NCI-H2081 (cell line): ENCODE data around the gene FABP7.

Experiments
- DNase-seq, 2 experiments: peaks; one replicate each; lab custom pipeline; 2025; lab: John Stamatoyannopoulos, UW

The FABP7 gene

GRCh38 chr6:122758927-122759334, 20.6 kb upstream of the FABP7 start:
- no peak for DNase-seq

- no peak for DNase-seq
Observed at GRCh38 chr6:122760330-122760729, 19.2 kb upstream of the FABP7 start.

GRCh38 chr6:122766256-122766655, 13.3 kb upstream of the FABP7 start:
- no peak for DNase-seq

- peak in 1 of 2 experiments; percentile 3 for DNase-seq
Observed at GRCh38 chr6:122770835-122771601, 8.5 kb upstream of the FABP7 start.

GRCh38 chr6:122772724-122773415, 6.6 kb upstream of the FABP7 start:
- DNase-seq = no peak

GRCh38 chr6:122775975-122776374, 3.5 kb upstream of the FABP7 start:
- DNase-seq = no peak

- no peak for DNase-seq
Observed at GRCh38 chr6:122778302-122778701, 1.2 kb upstream of the FABP7 start.

- no peak for DNase-seq
Observed at GRCh38 chr6:122778985-122779661, 393 bp upstream of the FABP7 start.

- DNase-seq = no peak
Observed at GRCh38 chr6:122780114-122780513, 598 bp downstream of the FABP7 start.

GRCh38 chr6:122781716-122782115, 2.2 kb downstream of the FABP7 start:
- DNase-seq = no peak

GRCh38 chr6:122783401-122783800, 3.9 kb downstream of the FABP7 start:
- DNase-seq = no peak

GRCh38 chr6:122785891-122786290, 6.4 kb downstream of the FABP7 start:
- DNase-seq = no peak

- no peak for DNase-seq
Observed at GRCh38 chr6:122787721-122788120, 8.2 kb downstream of the FABP7 start.

GRCh38 chr6:122788208-122788607, 8.7 kb downstream of the FABP7 start:
- DNase-seq = no peak

GRCh38 chr6:122788663-122789181, 9.2 kb downstream of the FABP7 start:
- DNase-seq = no peak

GRCh38 chr6:122789182-122790027, 9.9 kb downstream of the FABP7 start, which contains the start of gene SMPDL3A:
Gene SMPDL3A, plus strand, starts transcription at chr6:122789258. Its CDS starts 89 bp downstream, at chr6:122789347.
- DNase-seq = peak; percentile 58 to 69

GRCh38 chr6:122790028-122790422, 10.5 kb downstream of the FABP7 start:
- DNase-seq = no peak

- peak in 1 of 2 experiments; percentile 2 for DNase-seq
Observed at GRCh38 chr6:122790423-122791309, 11.2 kb downstream of the FABP7 start.

GRCh38 chr6:122791310-122791679, 11.8 kb downstream of the FABP7 start:
- no peak for DNase-seq

- DNase-seq = no peak
Observed at GRCh38 chr6:122792766-122793165, 13.2 kb downstream of the FABP7 start.

- DNase-seq = no peak
Observed at GRCh38 chr6:122797537-122797936, 18.0 kb downstream of the FABP7 start.
